GM13977 (cell line): ENCODE data around the gene DNAJB2.
"Not testable (repeated sequence)": the region's sequence is repeated elsewhere in the genome, so short reads cannot be mapped to it uniquely, and the experiment has no call there.

ENCODE experiments used
- DNase-seq: peaks from one replicate; pipeline ENCODE4 v3.0.0; 2012; ENCODE audit warnings: low spot score
- in situ Hi-C: fragments of 300-500 bp; cut with MboI; formaldehyde crosslinking; loops from one replicate; pipeline ENCODE4 v1.12.0; 2022; ENCODE audit warnings: low sequenced_read_pairs, low pct_unique_long_range_greater_than_20kb, mixed read lengths, inconsistent platforms; ENCODE audit not compliant: unreplicated experiment
- TF ChIP-seq, protein P1 (sequence below): IDR thresholded peaks from 2 replicates; pipeline ENCODE4 v1.5.1; 2012; ENCODE audit warnings: mild to moderate bottlenecking, control low read depth; ENCODE audit not compliant: insufficient read depth; ENCODE audit errors: extremely low read depth, missing control alignments

Gene DNAJB2

DNA sequence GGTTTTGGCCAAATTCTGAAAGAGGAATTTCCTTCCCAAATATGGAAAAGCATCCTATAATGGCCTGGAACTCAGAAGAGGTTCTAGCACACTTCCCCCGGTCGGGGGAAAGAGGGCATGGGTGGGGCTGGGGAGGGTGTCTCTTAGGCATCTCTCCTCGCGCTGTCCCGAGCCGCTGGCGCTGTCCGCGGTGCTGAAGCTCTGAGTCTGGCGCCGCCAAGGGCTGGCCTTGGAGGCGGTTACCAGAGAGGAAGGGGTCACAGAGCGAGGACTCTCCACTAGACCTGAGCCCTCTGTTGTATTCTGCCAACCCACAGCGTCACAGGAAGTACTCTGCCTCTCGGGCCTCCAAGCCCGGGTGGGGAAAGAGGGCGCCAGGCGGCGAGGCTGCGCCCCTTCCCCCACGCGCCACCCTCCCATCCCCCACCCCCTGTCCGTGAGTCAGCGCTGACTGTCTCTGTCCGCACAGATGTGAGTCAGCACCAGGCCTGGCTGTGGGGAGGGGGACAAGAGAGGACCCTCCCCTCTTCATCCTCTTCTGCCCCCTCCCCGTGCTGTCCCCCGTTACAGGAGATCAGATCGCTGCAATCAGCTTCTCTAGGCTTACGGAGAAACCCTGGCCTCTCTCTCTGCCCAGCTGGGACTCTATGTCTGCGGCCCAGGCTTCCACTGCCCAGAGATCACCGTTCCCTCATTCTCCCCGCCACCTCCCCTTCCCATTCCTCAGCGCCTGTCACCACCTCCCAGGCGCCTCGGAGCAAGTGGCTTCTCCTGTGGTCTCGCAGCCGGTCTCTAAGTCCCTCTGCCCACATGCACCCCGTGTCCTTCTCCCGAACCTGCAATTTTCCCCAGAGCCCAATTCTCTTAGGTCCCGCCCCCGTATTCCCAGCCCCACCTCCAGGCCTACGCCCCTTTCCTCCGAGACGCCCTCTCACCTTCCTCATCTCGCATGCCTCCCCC is 29.3 kb downstream of the DNAJB2 start:
- TF ChIP-seq, protein P1, sequence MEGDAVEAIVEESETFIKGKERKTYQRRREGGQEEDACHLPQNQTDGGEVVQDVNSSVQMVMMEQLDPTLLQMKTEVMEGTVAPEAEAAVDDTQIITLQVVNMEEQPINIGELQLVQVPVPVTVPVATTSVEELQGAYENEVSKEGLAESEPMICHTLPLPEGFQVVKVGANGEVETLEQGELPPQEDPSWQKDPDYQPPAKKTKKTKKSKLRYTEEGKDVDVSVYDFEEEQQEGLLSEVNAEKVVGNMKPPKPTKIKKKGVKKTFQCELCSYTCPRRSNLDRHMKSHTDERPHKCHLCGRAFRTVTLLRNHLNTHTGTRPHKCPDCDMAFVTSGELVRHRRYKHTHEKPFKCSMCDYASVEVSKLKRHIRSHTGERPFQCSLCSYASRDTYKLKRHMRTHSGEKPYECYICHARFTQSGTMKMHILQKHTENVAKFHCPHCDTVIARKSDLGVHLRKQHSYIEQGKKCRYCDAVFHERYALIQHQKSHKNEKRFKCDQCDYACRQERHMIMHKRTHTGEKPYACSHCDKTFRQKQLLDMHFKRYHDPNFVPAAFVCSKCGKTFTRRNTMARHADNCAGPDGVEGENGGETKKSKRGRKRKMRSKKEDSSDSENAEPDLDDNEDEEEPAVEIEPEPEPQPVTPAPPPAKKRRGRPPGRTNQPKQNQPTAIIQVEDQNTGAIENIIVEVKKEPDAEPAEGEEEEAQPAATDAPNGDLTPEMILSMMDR = no peak
- DNase-seq = peak; percentile 85
- in situ Hi-C loops = no loop called here

DNA sequence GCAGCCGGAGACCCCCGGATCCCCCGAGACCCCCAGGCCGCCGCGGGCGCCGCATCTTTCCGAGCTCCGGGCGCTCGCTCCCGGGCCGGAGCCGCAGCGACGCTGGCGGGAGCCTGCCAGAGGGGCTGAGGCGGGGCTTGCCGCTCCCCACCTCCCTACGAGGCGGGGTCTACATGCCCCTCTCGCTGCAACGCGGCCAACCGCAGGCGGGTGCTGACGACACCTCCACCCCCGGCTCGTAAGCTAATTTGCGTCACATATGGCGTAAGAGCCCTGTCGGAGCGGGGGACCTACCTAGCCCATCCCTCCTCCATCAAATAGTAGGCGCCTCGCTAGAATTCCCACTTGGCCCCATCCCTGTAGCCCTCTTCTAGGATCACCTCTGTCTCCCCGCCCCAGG is 30.1 kb downstream of the DNAJB2 start, which contains the start of gene PTPRN:
PTPRN (minus strand) TSS at position 124 of the 400 bp plus-strand sequence; CDS start at position 55, 69 bp downstream.
- DNase-seq = no peak
- in situ Hi-C loops = no loop called here
- TF ChIP-seq, protein P1 = no peak

DNA sequence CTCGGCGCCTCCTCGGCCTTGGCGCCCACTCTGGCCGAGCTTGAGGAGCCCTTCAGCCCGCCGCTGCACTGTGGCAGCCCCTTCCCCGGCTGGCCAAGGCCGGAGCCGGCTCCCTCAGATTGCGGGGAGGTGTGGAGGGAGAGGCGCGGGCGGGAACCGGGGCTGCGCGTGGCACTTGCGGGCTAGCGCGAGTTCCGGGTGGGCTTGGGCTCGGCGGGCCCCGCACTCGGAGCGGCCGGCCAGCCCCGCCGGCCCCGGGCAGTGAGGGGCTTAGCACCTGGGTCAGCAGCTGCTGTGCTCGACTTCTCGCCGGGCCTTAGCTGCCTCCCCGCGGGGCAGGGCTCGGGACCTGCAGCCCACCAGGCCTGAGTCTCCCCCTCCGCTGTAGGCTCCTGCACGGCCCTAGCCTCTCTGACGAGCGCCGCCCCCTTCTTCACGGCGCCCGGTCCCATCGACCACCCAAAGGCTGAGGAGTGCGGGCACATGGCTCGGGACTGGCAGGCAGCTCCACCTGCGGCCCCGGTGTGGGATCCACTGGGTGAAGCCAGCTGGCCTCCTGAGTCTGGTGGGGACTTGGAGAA is 33.6 kb downstream of the DNAJB2 start:
- DNase-seq, in situ Hi-C loops: not testable (repeated sequence)

DNA sequence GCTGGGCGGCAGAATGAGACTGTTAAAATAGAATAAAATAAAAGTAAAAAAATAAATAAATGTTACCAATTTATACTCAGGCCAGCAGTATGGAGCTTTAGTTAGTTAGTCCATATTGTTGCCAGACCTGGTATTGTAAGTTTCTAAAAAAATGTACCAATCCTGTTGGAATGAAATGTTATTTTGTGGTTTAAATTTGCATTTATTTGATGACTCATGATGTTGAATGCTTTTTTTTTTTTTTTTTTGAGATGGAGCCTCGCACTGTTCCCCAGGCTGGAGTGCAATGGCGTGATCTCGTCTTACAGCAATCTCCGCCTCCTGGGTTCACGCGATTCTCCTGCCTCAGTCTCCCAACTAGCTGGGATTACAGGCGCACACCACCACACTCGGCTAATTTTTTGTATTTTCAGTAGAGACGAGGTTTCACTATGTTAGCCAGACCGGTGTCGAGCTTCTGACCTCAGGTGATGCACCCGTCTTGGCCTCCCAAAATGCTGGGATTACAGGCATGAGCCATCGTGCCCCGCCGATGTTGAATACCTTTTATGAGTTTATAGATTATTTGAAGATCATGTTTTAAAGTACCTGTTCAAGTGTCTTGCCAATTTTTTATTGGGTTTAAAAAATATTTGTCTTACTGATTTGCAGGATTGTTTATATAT is 35.8 kb downstream of the DNAJB2 start:
- no peak for DNase-seq
- TF ChIP-seq, protein P1 = no peak
- in situ Hi-C loops = no loop called here

DNA sequence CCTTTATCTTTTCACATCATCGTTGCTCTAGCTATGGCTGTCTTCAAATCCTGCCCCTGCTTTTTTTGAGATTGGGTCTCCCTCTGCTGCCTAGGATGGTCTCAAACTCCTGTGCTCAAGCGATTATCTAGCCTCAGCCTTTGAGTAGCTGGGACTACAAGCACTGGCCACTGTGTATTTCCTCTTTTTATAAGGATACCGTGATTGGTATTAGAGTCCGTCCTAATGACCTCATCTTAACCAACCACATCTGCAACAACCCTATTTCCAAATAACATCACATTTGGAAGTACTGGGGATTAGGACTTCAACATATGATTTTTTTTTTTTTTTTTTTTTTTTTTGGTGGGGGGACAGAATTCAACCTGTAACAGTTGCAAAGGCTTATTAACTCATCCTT is 44.3 kb downstream of the DNAJB2 start:
- in situ Hi-C loops = no loop called here
- DNase-seq = no peak
- TF ChIP-seq, protein P1 = no peak

DNA sequence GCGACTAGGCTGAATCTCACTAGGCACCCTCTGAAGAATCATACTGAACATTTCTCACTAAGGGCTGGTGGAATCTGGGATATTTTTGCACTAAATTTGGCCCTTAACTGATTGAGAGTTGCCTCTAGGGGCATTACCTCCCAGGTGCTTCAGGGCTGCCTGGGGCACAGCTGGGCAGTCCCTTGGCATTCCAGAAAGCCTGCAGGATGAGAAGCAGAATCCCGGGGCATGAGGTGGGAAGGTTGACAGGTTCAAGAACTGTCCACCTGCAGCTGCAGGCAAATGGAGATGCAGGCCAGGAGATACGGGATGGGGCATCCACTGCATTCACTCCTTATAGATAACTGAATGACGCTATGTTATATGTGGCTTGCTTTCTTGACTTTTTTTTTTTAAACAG is 46.0 kb downstream of the DNAJB2 start:
- TF ChIP-seq, protein P1 = no peak
- in situ Hi-C loops = no loop called here
- DNase-seq = no peak
